Muscle of leg (tissue), 11 donors: ENCODE results near the gene MMAB. TPM values are rescaled to one million over a fixed set of nuclear protein-coding genes. Genes with fewer than 3 reads are reported as not detected.
A peak's percentile ranks its signal among the peaks of the same experiment; 100 is the strongest.

Experiments used
- DNase-seq: peaks from one replicate; pipeline ENCODE4 v3.0.0; 2013
- H3K27ac ChIP-seq: one replicate; pipeline ENCODE4 v1.5.1; 2013; ENCODE audit warnings: mild to moderate bottlenecking, low read length, control low read depth
- H3K27me3 ChIP-seq: one replicate; pipeline ENCODE4 v1.6.1; 2013; ENCODE audit warnings: low read length; ENCODE audit not compliant: control insufficient read depth, insufficient read depth
- H3K36me3 ChIP-seq: one replicate; pipeline ENCODE4 v1.6.1; 2013; ENCODE audit warnings: low read length; ENCODE audit not compliant: control insufficient read depth, insufficient read depth
- H3K4me1 ChIP-seq: one replicate; pipeline ENCODE4 v1.6.1; 2013; ENCODE audit warnings: low read length; ENCODE audit not compliant: control insufficient read depth, insufficient read depth
- H3K4me3 ChIP-seq: one replicate; pipeline ENCODE4 v1.5.1; 2013; ENCODE audit warnings: low read length, control low read depth
- H3K9me3 ChIP-seq: replicated peaks from 2 replicates; pipeline ENCODE4 v1.6.1; 2013; ENCODE audit warnings: low read depth, low read length; ENCODE audit not compliant: control insufficient read depth
- WGBS: methylation state at CpG from one replicate; pipeline ENCODE4 v1.1.5; 2013; ENCODE audit warnings: missing lambda C conversion rate; ENCODE audit not compliant: insufficient coverage; 5-methylcytosine and 5-hydroxymethylcytosine counted together
- polyA plus RNA-seq, 8 donors: library from polyadenylated mRNA; unstranded; fragments of 120-200 nt; gene quantifications; one replicate each; pipeline versions ENCODE4 v1.2.1 to v1.2.3, GENCODE V29; 2013; ENCODE audit warnings: inconsistent platforms in 1 of 8, low replicate concordance in 1 of 8; ENCODE audit not compliant: insufficient read length in 8 of 8, insufficient read depth in 1 of 8
- total RNA-seq: library from RNA; stranded (reverse); fragments of 120-200 nt; gene quantifications from one replicate; pipeline ENCODE4 v1.2.4, GENCODE V29; 2013

The MMAB gene
- total and polyA plus RNA-seq, 9 donors, result 23.1 to 36.4 (median 28.7) TPM

DNA sequence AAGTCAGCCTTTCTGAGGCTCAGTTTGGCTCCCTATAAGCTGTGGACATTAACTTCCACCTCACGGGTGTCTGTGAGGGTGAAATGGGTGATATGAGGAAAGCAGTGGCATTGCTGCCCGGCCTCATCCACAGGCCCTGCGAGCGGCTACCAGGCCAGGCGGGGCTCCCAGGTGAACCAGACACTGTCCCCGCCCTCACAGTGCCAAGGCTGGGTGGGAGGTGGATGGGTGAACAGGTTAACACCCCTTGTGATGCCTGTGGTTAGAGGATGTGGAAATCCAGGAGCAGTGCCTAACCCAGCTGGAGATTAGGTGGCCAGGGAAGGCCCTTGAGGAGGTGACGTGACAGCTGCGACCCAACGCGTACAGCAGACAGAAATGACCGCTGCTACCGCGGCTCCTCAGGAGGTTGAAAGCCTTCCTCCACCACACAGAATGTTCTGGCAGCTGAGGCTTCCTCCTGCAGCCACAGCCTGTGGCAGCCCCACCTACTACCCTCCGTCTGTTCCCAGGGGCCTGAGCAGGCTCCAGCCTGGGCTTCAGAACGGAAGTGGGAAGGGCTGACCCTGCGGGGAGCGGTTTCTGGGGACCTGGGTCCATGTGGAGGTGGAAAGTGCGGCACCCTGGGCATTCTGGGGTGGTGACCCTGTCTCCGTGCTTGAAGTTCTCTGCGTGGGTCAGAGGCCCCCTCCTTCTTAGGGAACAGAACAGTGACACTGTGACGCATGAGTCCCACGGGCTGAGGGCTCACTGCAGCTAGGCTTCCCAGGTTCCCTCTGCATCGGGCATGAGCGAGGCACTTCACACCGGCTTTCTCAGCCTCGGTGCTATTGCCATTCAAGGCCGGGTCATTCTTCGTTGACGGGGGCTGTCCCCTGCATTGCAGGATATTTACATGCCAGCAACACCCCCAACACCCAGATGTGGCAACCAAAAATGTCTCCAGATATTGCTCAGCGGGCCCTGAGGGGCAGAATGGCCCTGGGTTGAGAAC lies 9.7 kb downstream of the MMAB start:
- Histone ChIP-seq H3K36me3 (peaks cover 77% of the 10 kb centered on the region), H3K27me3 (no peaks in the 10 kb centered on the region), H3K4me1 (peaks cover 5% of the 10 kb centered on the region), H3K9me3 (no peaks in the 10 kb centered on the region), H3K4me3 (no peak overlapping the region), H3K27ac (no peak overlapping the region)
- 84% methylated on average over 19 of the region's 30 CpGs for WGBS
- peak; percentile 34 for DNase-seq

- no peak for DNase-seq
- WGBS, result 94% methylated on average over 4 of the region's 4 CpGs
- no peak overlapping the region for H3K27ac ChIP-seq
These were observed 10.4 kb downstream of the MMAB start for GRCh38 chr12:109562871-109563270.

GRCh38 chr12:109561711-109562030 lies 11.6 kb downstream of the MMAB start:
- Histone ChIP-seq H3K4me1 (peaks cover 5% of the 10 kb centered on the region), H3K9me3 (no peaks in the 10 kb centered on the region), H3K36me3 (peaks cover 74% of the 10 kb centered on the region), H3K27me3 (no peaks in the 10 kb centered on the region), H3K4me3 (no peak overlapping the region), H3K27ac (no peak overlapping the region)
- no peak for DNase-seq
- WGBS, result 95% methylated on average over 10 of the region's 10 CpGs

More at GRCh38 chr12:109562871-109563270, 10.4 kb downstream of the MMAB start:
- peaks cover 72% of the 10 kb centered on the region for H3K36me3 ChIP-seq
- H3K4me3 ChIP-seq, result no peak overlapping the region
- no peaks in the 10 kb centered on the region for H3K27me3 ChIP-seq
- H3K9me3 ChIP-seq, result no peaks in the 10 kb centered on the region
- peaks cover 5% of the 10 kb centered on the region for H3K4me1 ChIP-seq

DNA sequence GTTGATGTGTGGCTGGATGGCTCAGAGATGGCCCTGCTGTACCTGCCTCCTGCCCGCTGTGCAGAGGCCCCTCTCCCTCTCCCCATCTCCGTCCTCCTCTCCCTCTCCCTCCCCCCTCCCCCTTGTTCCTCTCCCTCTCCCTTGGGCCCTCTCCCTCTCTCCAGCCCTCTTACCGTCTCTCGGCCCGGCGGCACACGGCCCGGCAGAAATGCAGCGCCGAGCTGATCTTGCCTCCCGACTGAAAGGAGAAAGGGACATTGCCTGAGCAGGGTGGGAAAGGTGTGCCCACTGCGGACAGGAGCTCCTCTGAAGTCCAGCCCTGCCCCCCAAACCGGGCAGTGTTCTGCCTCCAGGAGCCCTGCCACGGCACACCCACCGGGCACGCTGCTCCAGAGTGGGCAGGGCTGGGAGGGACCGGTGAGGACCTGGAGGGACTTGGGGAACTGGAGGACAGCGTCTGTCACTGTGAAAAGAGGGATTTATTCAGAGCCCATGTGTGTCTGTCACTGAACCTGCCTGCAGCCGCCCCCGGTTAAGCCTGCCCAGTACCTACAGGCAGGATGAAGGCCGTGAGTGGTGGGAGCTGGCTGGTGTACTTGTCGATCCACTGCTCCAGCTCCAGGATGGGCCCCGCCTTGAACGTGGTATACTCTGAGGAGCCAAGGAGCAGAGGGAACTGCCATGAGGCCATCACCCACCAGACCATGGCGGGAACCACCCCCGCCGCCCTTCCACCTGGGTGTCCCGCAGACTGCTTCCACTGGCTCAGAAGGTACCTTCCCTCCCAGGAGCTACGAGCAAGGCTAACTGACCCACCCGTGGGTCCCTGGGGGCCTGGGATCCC lies 12.2 kb downstream of the MMAB start:
- no peaks in the 10 kb centered on the region for H3K9me3 ChIP-seq
- no peaks in the 10 kb centered on the region for H3K27me3 ChIP-seq
- H3K36me3 ChIP-seq, result peaks cover 74% of the 10 kb centered on the region
- DNase-seq, result no peak
- no peak overlapping the region for H3K27ac ChIP-seq
- 84% methylated on average over 24 of the region's 30 CpGs for WGBS
- H3K4me3 ChIP-seq, result no peak overlapping the region
- H3K4me1 ChIP-seq, result peaks cover 5% of the 10 kb centered on the region

GRCh38 chr12:109559601-109560000 lies 13.7 kb downstream of the MMAB start:
- Histone ChIP-seq H3K9me3 (no peaks in the 10 kb centered on the region), H3K27me3 (peaks cover 3% of the 10 kb centered on the region), H3K4me1 (peaks cover 5% of the 10 kb centered on the region), H3K27ac (no peak overlapping the region), H3K36me3 (peaks cover 59% of the 10 kb centered on the region), H3K4me3 (no peak overlapping the region)
- DNase-seq, result no peak
- 94% methylated on average over 8 of the region's 10 CpGs for WGBS

DNA sequence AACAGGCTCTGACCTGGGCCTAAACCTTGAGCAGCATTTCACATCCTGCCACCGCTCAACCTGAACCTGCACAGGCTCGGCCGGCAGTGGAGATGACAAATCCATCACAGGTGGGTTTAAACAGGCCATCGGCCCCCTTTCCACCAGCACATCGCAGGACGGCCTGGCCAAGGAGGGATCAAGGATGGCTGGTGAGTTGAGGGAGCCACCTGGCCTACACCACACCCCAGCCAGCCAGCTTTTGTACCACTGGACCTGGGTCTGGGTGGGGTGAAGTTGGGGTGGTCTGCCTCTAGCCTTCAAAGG lies 14.2 kb downstream of the MMAB start:
- peaks cover 6% of the 10 kb centered on the region for H3K4me1 ChIP-seq
- H3K36me3 ChIP-seq, result peaks cover 56% of the 10 kb centered on the region
- WGBS, result 100% methylated on average over 3 of the region's 6 CpGs
- peaks cover 7% of the 10 kb centered on the region for H3K27me3 ChIP-seq
- no peak overlapping the region for H3K4me3 ChIP-seq
- no peak for DNase-seq
- no peaks in the 10 kb centered on the region for H3K9me3 ChIP-seq
- no peak overlapping the region for H3K27ac ChIP-seq

DNA sequence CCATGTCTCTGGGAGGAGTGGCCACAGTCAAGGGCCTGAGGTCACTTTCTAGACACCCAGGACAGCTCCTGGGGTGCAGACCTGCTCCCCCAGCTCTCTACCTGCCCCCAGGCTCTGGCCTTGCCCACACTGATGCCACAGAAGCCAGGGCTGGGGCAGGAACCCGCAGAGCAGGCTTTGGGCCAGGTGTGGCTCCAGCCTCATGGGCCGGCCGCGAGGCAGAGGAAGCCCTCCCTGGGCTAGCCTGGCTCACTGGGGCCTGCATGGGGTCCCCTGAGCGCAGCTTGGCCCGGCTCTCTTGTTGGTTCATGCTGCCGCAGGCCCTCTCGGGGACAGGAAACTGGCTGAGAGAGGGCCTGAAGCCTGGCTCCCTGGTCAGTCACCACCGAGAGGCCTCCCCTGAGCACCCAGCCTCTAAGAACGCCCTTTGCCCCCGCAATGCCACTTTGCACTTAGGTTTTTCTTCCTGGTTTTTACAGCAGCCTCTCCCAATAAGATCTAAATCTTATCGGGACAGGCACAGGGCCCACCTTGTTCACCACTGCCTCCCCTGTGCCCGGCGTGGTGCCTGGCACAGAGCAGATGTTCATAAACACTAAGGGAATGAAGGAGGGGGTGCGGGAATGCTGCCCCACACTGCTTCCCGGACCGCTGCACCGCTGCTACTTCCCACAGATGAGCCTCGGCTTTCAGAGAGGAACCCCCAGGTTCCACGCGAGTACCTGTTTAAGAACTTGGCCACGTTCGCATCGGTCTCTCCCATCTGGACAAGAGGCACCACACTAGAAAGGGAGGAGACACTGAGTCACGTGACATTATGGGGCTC lies 14.7 kb downstream of the MMAB start:
- no peaks in the 10 kb centered on the region for H3K9me3 ChIP-seq
- H3K4me3 ChIP-seq, result no peak overlapping the region
- 93% methylated on average over 24 of the region's 25 CpGs for WGBS
- peaks cover 53% of the 10 kb centered on the region for H3K36me3 ChIP-seq
- no peak for DNase-seq
- H3K4me1 ChIP-seq, result peaks cover 7% of the 10 kb centered on the region
- H3K27ac ChIP-seq, result no peak overlapping the region
- H3K27me3 ChIP-seq, result peaks cover 13% of the 10 kb centered on the region

GRCh38 chr12:109557805-109558204 lies 15.5 kb downstream of the MMAB start:
- Histone ChIP-seq H3K4me1 (peaks cover 4% of the 10 kb centered on the region), H3K27ac (no peak overlapping the region), H3K27me3 (peaks cover 18% of the 10 kb centered on the region), H3K9me3 (no peaks in the 10 kb centered on the region), H3K4me3 (no peak overlapping the region), H3K36me3 (peaks cover 46% of the 10 kb centered on the region)
- WGBS, result 51% methylated on average over 11 of the region's 12 CpGs
- DNase-seq, result no peak

DNA sequence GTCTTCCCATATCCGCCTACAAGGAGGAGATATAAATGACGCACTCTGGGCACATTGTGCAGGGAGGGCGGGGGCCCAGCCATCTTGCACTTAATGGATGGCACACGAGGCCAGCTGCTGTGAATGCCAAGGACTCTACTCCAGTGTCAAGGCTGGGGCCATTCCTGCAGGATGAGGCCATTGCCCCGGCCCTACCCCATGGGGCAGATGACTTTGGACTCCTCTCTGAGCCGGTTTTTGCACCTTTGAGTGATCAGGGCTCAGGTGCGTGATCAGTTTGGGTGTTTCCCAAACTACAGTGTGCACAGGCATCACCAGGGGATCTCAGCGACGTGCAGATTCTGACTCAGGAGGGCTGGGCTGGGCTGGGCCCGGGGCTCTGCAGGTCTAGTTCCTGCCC lies 16.1 kb downstream of the MMAB start:
- peaks cover 4% of the 10 kb centered on the region for H3K4me1 ChIP-seq
- no peak for DNase-seq
- H3K27ac ChIP-seq, result no peak overlapping the region
- peaks cover 18% of the 10 kb centered on the region for H3K27me3 ChIP-seq
- 91% methylated on average over 10 of the region's 10 CpGs for WGBS
- H3K36me3 ChIP-seq, result peaks cover 40% of the 10 kb centered on the region
- no peak overlapping the region for H3K4me3 ChIP-seq
- H3K9me3 ChIP-seq, result no peaks in the 10 kb centered on the region
